Activated T-helper 1 cell treated with anti-CD3 and anti-CD28 coated beads, Interleukin-12 subunit alpha, Interleukin-12 subunit beta, Interleukin-2, Interleukin-4 antibody, amounts not matched to agents 30 ng/mL and 10 ng/mL and 1 ng/mL, durations not matched to agents 14 hours and 24 hours and 36 hours (primary cell): Measurements from ENCODE around the gene MIPOL1. TPM values are rescaled to one million over a fixed set of nuclear protein-coding genes. Genes with fewer than 3 reads are reported as not detected.

Experiments used
- DNase-seq: peaks from one replicate; pipeline ENCODE4 v3.0.0; 2021; ENCODE audit warnings: low spot score
- H3K27ac Mint-ChIP-seq: one replicate; pipeline ENCODE4 v1.8.0; 2021; ENCODE audit warnings: mild to moderate bottlenecking, mixed read lengths
- H3K27me3 Mint-ChIP-seq: one replicate; pipeline ENCODE4 v1.8.0; 2022; ENCODE audit warnings: mild to moderate bottlenecking, moderate library complexity, mixed read lengths; ENCODE audit not compliant: insufficient read depth
- H3K36me3 Mint-ChIP-seq: one replicate; pipeline ENCODE4 v1.8.0; 2021; ENCODE audit warnings: low read depth, mixed read lengths
- H3K4me1 Mint-ChIP-seq: one replicate; pipeline ENCODE4 v1.8.0; 2021; ENCODE audit warnings: low read depth, mixed read lengths
- H3K4me3 Mint-ChIP-seq: one replicate; pipeline ENCODE4 v1.8.0; 2021; ENCODE audit warnings: mild to moderate bottlenecking, moderate library complexity, mixed read lengths
- H3K9me3 Mint-ChIP-seq: one replicate; pipeline ENCODE4 v1.8.0; 2021; ENCODE audit warnings: mixed read lengths
- intact Hi-C: fragments of 100-400 bp; cut with micrococcal nuclease; formaldehyde crosslinking; loops from one replicate; pipeline ENCODE4 v1.15.1; 2024
- total RNA-seq: library from RNA; stranded (reverse); gene quantifications from 2 replicates; pipeline ENCODE4 v1.2.3, GENCODE V29; 2022

MIPOL1 gene
- total RNA-seq, 1 donor from 2014 or later: not detected

- no peak for DNase-seq
- Mint-ChIP-seq H3K27ac (no peak overlapping the region), H3K4me1 (peaks cover 8% of the 10 kb centered on the region), H3K36me3 (peaks cover 2% of the 10 kb centered on the region), H3K9me3 (peaks cover 3% of the 10 kb centered on the region), H3K4me3 (no peak overlapping the region), H3K27me3 (peaks cover 59% of the 10 kb centered on the region)
- intact Hi-C loops: loop anchor here (2.0 to 5.0 kb wide), 2 partner anchors 930 to 1071 kb away; no protein-coding TSS in a partner anchor
These were observed 390.9 kb downstream of the MIPOL1 start for GRCh38 chr14:37588667-37588955.

- peaks cover 3% of the 10 kb centered on the region for H3K9me3 Mint-ChIP-seq
- H3K4me3 Mint-ChIP-seq: no peak overlapping the region
- intact Hi-C loops: loop anchor here (2.0 to 5.0 kb wide), 2 partner anchors 930 to 1072 kb away; no protein-coding TSS in a partner anchor
- H3K4me1 Mint-ChIP-seq: peaks cover 11% of the 10 kb centered on the region
- H3K36me3 Mint-ChIP-seq: peaks cover 2% of the 10 kb centered on the region
- peak overlapping the region; percentile 66 for H3K27ac Mint-ChIP-seq
- H3K27me3 Mint-ChIP-seq: peaks cover 64% of the 10 kb centered on the region
- DNase-seq: no peak
These were observed 391.4 kb downstream of the MIPOL1 start for GRCh38 chr14:37588956-37589714.

- H3K27ac Mint-ChIP-seq: no peak overlapping the region
- H3K36me3 Mint-ChIP-seq: peaks cover 2% of the 10 kb centered on the region
- no peak for DNase-seq
- H3K4me1 Mint-ChIP-seq: peaks cover 13% of the 10 kb centered on the region
- H3K9me3 Mint-ChIP-seq: peaks cover 3% of the 10 kb centered on the region
- H3K4me3 Mint-ChIP-seq: no peak overlapping the region
- intact Hi-C loops: loop anchor here (2.0 to 5.0 kb wide), 4 partner anchors 667 to 1083 kb away; partner anchors contain the start of gene CLEC14A
- H3K27me3 Mint-ChIP-seq: peaks cover 66% of the 10 kb centered on the region
These were observed 392.1 kb downstream of the MIPOL1 start for GRCh38 chr14:37589715-37590427.

- no peak for DNase-seq
- Mint-ChIP-seq H3K4me1 (peaks cover 13% of the 10 kb centered on the region), H3K27me3 (peaks cover 62% of the 10 kb centered on the region), H3K36me3 (peaks cover 2% of the 10 kb centered on the region), H3K27ac (peak overlapping the region; percentile 79), H3K9me3 (peaks cover 3% of the 10 kb centered on the region), H3K4me3 (no peak overlapping the region)
- intact Hi-C loops: loop anchor here (5.0 kb wide), 2 partner anchors 667 to 1083 kb away; partner anchors contain the start of gene CLEC14A
These were observed 392.8 kb downstream of the MIPOL1 start for GRCh38 chr14:37590428-37591139.

GRCh38 chr14:37591311-37591940 lies 393.7 kb downstream of the MIPOL1 start:
- no peak for DNase-seq
- Mint-ChIP-seq H3K36me3 (peaks cover 2% of the 10 kb centered on the region), H3K4me3 (no peak overlapping the region), H3K27me3 (peaks cover 64% of the 10 kb centered on the region), H3K9me3 (peaks cover 7% of the 10 kb centered on the region), H3K4me1 (peaks cover 13% of the 10 kb centered on the region), H3K27ac (peak overlapping the region; percentile 79)
- intact Hi-C loops: loop anchor here (5.0 kb wide), 2 partner anchors 666 to 1084 kb away; partner anchors contain the start of gene CLEC14A

- Mint-ChIP-seq H3K27me3 (peaks cover 70% of the 10 kb centered on the region), H3K27ac (no peak overlapping the region), H3K4me3 (no peak overlapping the region), H3K4me1 (peaks cover 13% of the 10 kb centered on the region), H3K36me3 (peaks cover 2% of the 10 kb centered on the region), H3K9me3 (peaks cover 7% of the 10 kb centered on the region)
- intact Hi-C loops: loop anchor here (5.0 kb wide), 2 partner anchors 665 to 1085 kb away; partner anchors contain the start of gene CLEC14A
- no peak for DNase-seq
These were observed 394.3 kb downstream of the MIPOL1 start for GRCh38 chr14:37591941-37592481.

GRCh38 chr14:37592482-37593408 lies 395.0 kb downstream of the MIPOL1 start:
- Mint-ChIP-seq H3K27me3 (peaks cover 73% of the 10 kb centered on the region), H3K4me3 (peak overlapping the region; percentile 7), H3K27ac (peak overlapping the region; percentile 58), H3K4me1 (peaks cover 13% of the 10 kb centered on the region), H3K36me3 (peaks cover 2% of the 10 kb centered on the region), H3K9me3 (peaks cover 7% of the 10 kb centered on the region)
- DNase-seq: no peak
- intact Hi-C loops: loop anchor here (5.0 kb wide), 2 partner anchors 665 to 1085 kb away; partner anchors contain the start of gene CLEC14A

- peaks cover 8% of the 10 kb centered on the region for H3K9me3 Mint-ChIP-seq
- peak overlapping the region; percentile 73 for H3K27ac Mint-ChIP-seq
- DNase-seq: no peak
- peaks cover 13% of the 10 kb centered on the region for H3K4me1 Mint-ChIP-seq
- intact Hi-C loops: loop anchor here (2.0 to 5.0 kb wide), 3 partner anchors 664 to 1086 kb away; partner anchors contain the start of gene CLEC14A
- H3K36me3 Mint-ChIP-seq: peaks cover 2% of the 10 kb centered on the region
- H3K4me3 Mint-ChIP-seq: peak overlapping the region; percentile 74
- H3K27me3 Mint-ChIP-seq: peaks cover 73% of the 10 kb centered on the region
These were observed 395.9 kb downstream of the MIPOL1 start for GRCh38 chr14:37593511-37594237.

GRCh38 chr14:37594238-37594970 lies 396.7 kb downstream of the MIPOL1 start:
- peak overlapping the region; percentile 74 for H3K4me3 Mint-ChIP-seq
- H3K27ac Mint-ChIP-seq: peak overlapping the region; percentile 73
- peaks cover 13% of the 10 kb centered on the region for H3K4me1 Mint-ChIP-seq
- peaks cover 71% of the 10 kb centered on the region for H3K27me3 Mint-ChIP-seq
- intact Hi-C loops: loop anchor here (2.0 to 5.0 kb wide), 3 partner anchors 663 to 1087 kb away; partner anchors contain the start of gene CLEC14A
- H3K36me3 Mint-ChIP-seq: peaks cover 2% of the 10 kb centered on the region
- DNase-seq: no peak
- H3K9me3 Mint-ChIP-seq: peaks cover 8% of the 10 kb centered on the region
